G401 (cell line): ENCODE data around the gene CNOT9. TPM values are rescaled to one million over a fixed set of nuclear protein-coding genes. Genes with fewer than 3 reads are reported as not detected.

Experiments used
- DNase-seq: peaks from one replicate; pipeline ENCODE4 v3.0.0-alpha.2; 2015; ENCODE audit warnings: low spot score
- in situ Hi-C: cut with HindIII; loops from 2 replicates; pipeline ENCODE4 v1.10.0; 2016; ENCODE audit warnings: low sequenced_read_pairs, mixed read lengths
- total RNA-seq: library from RNA; depleted of rRNA; stranded (reverse); fragments of >200 nt; shearing (Covaris generic); gene quantifications from 2 replicates; pipeline ENCODE4 v1.2.3, GENCODE V29; 2014

The CNOT9 gene
- total RNA-seq, 1 experiment from 2014 or later: 92.8 TPM

DNA sequence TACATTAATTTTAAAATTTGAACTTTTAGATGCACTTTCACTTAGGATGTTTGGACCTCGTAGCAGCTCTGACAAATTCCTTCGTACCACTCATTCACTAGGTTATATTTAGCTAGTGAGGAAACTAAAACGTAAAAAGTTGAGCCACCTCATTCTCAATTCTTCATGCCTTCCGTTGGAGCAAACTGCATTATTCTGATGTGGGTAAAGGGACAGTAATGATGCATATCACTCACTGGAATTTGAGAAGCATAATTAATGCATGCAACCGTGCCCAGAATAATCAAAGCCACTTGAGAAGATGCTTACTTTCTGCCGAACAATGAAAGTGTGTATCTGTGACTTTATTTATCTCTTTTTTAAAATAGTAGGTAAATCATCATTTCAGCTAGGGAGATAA is 2.2 kb downstream of the CNOT9 start:
- no peak for DNase-seq
- in situ Hi-C loops: no loop called here

DNA sequence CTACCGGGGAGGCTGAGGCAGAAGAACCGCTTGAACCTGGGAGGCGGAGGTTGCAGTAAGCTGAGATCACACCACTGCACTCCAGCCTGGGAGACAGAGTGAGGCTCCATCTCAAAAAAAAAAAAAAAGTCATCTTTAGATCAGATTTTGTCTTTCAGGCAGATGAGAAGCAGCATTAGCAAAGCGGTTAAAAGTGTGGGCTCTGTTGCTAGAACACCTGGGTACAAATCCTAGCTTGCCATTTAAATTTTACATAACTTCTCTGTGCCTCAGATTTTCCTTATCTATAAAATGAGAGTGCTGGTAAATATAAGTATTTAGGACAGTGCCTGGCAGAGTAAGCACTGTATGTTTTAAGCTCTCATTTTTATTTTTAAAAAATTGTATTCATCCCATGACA is 8.2 kb downstream of the CNOT9 start:
- in situ Hi-C loops: no loop called here
- DNase-seq: no peak

DNA sequence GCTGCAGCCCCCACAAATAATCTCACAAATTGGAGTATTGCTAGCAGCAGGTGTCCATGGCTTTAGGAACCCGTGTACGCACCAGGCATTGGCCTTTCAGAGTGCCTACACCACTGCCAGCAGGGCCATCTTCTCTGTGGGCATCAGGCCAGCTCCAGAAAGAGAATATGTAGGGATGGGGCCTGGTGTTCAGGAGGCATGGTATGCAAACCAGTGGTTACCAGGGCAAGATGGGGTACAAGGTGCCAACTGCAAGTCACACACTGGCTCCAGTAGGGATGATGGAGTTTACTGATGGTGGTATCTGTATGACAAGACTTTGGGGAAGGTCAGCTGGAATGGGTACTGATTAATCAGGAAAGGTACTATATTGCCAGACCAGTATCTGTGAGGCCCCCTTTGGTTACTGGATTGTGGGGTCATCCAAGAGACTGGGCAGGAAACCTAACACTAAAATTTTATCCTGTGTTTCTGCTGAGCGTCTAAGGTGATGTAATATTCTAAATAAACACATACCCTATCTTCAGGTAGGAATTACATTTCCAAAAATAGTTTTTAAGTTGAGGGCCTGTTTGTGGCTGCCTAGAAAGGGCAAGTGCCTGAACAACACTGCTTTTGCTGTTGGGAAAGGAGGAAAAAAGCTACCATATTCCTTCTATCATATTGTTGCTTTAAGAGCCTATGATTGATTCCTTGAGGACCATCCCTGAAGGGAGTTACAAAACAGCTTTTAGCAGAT is 9.0 kb downstream of the CNOT9 start:
- in situ Hi-C loops: no loop called here
- DNase-seq: no peak

DNA sequence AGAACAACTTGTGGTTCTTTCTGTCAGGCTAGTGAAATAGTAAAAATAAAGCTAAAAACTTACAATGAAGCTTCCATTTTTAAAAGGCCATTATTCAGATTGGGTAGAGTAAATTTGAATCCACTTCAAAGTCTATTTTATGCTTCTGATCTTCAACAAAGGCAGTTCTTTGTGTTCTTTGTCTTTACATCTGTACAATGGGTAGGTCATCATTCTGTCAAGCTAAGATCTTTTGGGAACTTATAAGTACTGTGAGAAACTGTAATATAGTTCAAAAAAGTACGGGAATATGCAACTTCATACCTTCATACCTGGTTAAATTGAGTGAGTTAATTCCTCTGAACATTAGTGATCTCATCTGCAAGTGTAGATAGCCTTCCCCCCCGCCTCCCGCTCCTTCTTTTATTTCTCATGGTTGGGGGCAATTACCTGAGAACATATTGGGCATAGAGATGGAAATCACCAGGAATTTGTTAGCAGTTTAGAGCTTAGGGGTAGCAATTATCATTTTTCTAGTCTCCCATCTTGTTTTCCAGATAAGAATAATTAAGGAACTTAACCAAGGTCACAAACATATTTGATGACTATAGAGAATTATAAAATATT is 9.7 kb downstream of the CNOT9 start:
- DNase-seq: no peak
- in situ Hi-C loops: no loop called here

DNA sequence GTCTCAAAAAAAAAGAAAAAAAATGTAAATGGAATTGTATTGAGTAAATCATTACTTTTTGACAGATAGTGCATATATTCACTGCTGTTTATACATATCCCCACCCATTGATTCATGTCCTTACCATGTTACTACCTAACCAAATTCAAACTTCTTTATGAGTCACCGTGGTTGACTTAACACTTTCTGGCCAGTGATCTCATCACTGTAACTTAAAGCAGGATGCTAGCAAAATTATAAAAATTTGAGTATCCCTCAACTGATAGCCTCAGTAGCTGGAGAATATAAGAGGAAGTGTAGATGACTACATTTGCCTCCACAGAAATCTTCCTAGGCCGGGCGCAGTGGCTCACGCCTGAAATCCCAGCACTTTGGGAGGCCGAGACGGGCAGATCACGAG is 13.4 kb downstream of the CNOT9 start:
- DNase-seq: no peak
- in situ Hi-C loops: no loop called here

DNA sequence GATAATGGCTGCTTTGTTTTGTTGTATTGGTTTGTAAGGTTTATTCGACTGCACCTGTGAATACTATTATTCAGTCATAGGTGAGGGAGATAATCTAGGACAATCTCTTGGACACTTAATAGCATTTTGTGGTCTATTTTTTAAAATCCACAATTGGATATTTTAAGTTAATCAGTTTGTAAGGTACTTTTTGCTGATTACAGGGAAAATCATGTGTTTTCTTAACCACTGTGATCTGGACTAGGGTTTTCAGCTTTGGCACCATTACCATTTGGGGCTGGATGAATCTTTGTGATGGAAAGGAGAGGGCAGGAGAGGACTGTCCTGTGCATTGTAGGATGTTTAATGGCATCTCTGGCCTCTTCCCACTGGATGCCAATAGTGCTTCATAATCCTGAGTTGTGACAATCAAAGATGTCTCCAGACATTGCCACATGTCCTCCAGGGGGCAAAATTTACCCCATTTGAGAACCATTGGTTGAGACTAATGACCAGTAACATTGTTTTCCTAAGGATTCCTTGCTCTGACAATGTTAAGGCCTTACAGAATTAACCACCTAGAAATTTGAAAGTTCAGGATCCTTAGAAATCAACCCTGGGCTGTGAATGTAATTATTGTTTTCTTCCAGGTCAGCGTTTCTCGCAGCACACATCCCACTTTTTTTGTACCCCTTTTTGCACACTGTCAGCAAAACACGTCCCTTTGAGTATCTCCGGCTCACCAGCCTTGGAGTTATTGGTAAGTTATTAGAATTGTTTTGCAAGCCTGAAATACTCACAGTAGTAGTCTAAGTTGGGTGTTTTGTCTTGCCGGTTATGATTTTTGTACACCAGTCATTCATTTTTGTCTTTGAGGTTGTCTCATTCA is 15.6 kb downstream of the CNOT9 start:
- DNase-seq: no peak
- in situ Hi-C loops: no loop called here

DNA sequence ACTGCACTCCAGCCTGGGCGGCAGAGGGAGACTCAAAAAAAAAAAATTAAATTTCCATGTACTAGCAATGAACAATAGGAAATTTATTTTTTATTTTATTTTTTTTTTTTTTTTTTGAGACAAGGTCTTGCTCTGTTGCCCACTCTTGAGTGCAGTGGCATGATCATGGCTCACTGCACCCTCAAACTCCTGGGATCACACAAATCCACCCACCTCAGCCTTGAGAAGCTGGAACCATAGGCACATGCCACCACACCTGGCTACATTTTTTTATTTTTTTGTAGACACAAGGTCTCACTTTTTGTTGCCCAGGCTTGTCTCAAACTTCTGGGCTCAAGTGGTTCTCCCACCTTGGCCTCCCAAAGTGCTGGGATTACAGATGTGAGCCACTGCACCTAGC is 16.9 kb downstream of the CNOT9 start:
- in situ Hi-C loops: no loop called here
- DNase-seq: no peak

DNA sequence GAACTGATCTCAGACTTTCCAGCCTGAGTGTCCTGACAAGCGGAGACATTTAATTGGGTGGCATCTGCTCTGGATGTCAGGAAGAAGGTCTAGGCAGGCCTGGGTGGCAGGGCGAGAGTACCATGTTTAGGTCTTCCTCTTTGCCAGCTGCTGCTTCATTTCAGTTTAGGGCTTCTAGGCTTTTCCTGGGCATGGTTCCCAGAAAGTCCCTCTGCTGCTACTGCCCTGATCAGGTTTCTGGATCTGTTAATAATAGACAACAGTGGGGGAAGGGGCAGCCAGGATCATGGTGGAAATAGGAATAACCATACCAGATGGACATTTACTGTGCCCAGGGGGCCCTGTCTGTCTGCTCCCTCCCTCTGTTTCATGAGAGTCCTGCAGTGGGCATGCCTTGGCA is 36.8 kb downstream of the CNOT9 start:
- in situ Hi-C loops: no loop called here
- DNase-seq: no peak

DNA sequence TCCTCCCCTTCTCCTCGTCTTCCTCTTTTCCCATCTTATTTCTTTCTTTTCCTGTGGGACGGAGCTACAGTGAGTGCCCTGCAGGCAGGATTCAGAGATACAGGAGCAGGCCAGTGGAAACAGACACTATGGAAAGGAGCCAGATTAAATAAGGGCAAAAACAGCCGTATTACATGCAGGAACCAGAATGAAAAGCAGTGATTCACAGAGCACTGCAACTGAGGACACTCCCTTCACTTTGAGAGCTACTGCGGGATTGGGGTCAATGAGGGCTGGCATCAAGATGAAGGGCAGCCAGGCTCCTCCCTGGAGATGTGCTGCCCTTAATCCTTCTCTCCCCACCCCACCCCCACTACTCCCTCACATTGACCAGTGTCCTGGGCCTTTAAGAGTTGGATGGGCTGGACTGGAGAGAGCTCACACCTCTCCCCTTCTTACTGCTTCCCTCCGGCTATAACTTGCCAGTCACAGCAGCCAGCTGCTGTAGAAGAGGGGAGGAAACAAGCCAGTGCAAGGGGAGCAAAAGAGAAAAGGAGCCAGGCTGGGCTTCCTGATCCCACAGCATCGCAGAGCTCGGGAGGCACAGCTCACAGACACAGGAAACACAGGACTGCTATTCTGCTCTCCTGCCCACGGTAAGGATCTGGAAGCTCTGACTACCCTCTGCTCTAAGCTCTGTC is 38.9 kb downstream of the CNOT9 start, which contains the start of gene PLCD4:
TSS of gene PLCD4 (plus strand) at position 464 of the 680 bp plus-strand sequence. CDS start 7,841 bp downstream, outside the sequence.
- peak; percentile 21 for DNase-seq
- in situ Hi-C loops: no loop called here

DNA sequence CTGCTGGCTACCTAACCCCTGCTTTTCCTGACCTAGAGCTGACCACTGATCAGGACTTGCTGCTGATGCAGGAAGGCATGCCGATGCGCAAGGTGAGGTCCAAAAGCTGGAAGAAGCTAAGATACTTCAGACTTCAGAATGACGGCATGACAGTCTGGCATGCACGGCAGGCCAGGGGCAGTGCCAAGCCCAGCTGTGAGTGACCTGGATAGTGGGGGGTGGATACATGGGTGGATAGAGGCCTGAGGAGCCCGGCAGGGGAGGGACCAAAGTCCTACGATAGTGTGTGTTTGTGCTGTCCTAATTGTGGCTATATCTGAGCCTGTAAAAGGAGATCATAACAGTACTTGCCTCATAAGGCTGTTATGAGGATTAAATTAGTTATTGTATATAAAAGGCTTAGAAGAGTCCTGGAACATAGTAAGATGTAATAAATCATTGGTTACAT is 47.3 kb downstream of the CNOT9 start:
- in situ Hi-C loops: no loop called here
- DNase-seq: no peak

DNA sequence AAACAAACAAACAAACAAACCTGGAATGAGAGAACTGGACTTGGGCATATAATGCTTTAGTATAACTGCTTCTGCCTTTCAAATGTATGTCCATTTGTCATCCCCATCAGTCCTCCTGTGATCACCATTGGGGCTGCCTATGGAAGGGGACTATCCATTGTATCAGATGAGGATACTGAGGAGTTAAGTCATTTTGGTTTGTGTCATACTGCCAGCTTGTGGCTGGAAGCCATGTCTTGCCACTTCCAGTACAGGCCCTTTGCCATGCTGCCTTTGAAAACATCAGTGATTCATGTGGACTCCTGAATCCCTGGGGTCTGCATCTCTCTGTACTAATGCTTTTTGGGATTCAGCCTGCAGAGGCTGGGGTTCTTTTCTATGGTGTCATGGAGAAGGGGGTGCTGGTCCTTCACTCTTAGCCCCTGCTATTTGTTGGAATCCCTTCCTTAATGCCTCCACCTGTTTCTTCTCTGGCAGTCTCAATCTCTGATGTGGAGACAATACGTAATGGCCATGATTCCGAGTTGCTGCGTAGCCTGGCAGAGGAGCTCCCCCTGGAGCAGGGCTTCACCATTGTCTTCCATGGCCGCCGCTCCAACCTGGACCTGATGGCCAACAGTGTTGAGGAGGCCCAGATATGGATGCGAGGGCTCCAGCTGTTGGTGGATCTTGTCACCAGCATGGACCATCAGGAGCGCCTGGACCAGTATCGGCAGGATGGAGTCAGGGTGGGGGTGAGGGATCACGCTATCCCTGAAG is 49.6 kb downstream of the CNOT9 start:
- in situ Hi-C loops: no loop called here
- no peak for DNase-seq

DNA sequence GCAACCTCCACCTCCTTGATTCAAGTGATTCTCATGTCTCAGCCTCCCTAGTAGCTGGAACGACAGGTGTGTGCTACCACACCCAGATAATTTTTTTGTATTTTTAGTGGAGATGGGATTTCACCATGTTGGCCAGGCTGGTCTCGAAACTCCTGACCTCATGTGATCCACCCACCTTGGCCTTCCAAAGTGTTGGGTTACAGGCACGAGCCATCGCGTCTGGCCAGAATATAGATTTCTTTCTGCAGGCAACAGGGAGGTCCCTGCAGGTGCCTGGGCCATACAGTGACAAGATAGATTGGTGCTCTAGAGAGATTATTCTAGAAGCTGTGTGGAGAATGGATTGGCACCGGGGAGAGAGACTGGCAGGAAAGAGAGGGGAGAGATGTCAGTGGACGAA is 52.4 kb downstream of the CNOT9 start:
- in situ Hi-C loops: no loop called here
- no peak for DNase-seq

DNA sequence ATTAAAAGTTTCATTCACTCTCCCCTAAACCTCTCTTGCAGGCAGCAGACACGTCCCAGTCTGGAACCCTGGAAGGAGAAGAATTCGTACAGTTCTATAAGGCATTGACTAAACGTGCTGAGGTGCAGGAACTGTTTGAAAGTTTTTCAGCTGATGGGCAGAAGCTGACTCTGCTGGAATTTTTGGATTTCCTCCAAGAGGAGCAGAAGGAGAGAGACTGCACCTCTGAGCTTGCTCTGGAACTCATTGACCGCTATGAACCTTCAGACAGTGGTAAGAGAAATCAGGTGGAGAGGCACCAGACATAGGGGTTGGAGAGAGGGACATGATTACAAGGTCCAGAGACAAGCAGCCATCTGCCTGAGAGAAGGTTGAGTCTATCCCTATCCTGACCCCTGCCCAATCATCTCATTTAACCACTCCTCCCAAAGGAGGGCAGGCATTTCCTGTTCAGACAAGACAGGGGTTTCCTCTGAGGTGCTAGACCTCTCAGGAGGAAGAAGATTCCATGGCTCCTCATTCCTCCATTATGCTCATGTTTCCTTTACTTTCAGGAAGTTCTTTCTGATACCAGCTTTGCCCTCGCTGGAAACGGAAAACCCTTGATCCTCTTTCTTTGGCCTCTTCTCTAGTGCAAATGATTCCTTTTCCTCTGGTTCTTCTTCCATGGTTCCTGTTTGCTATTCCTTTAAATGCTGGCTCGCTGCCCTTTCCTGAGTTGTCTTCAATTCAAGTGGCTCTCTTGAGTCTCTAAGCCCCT is 54.1 kb downstream of the CNOT9 start:
- in situ Hi-C loops: no loop called here
- DNase-seq: peak; percentile 30

DNA sequence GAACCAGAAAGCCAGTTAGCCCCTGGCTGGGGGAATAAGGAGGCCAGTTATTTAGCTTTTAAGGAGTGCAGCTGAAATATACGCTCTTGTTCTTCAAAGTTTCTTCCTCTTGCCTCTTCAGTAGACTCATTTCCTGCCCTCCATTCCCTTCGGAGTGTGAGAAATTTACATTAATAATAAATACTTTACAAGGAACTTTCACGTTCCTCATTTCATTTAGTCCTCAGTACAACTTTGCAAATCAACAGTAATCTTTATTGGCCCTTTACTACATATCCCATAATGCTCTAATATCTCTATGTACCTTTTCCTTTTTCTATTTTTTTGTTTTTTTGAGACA is 54.7 kb downstream of the CNOT9 start:
- in situ Hi-C loops: no loop called here
- DNase-seq: no peak

DNA sequence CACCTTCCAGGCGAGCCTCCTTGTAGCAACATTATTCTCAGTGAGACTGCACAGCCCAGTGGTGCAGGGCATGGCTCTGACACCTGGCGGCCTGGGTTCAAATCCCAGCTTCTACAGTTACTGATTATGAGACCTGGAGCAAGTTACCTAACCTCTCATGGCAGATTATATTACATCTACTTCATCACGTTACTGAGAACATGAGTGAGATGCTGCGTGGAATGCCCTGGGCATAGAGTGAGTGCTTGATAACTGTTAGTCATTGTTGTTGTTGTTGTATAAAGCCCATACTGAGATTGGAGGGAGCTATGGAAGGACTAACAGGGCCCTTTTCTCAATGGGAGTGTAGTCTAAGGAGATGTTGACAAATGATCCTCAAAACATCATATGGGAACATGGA is 57.7 kb downstream of the CNOT9 start:
- no peak for DNase-seq
- in situ Hi-C loops: no loop called here

DNA sequence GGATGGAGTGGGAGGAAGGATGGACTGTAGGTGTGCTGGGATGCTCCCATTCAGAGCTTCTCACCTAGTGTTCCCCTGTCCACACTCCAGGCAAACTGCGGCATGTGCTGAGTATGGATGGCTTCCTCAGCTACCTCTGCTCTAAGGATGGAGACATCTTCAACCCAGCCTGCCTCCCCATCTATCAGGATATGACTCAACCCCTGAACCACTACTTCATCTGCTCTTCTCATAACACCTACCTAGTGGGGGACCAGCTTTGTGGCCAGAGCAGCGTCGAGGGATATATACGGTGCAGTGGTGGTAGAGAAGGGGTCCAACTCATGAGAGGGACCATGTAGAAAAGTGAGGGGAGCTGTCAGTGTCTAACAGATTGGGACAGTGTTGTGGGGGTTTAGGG is 59.3 kb downstream of the CNOT9 start:
- DNase-seq: no peak
- in situ Hi-C loops: no loop called here

DNA sequence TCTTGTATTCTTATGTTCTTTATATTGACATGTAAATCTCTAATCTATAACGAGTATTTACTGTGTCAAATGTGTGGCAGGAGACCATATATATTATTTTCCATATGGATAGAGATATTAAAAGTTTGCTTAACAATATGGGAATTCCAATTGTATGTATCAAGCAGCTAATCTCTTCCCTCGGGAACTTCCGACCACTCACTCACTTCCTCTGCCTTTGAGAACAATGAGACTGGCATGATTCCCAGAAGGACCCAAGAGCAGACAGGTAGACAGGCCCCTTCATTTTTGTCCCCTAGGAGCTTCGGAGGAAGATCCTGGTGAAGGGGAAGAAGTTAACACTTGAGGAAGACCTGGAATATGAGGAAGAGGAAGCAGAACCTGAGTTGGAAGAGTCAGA is 63.2 kb downstream of the CNOT9 start:
- no peak for DNase-seq
- in situ Hi-C loops: no loop called here

DNA sequence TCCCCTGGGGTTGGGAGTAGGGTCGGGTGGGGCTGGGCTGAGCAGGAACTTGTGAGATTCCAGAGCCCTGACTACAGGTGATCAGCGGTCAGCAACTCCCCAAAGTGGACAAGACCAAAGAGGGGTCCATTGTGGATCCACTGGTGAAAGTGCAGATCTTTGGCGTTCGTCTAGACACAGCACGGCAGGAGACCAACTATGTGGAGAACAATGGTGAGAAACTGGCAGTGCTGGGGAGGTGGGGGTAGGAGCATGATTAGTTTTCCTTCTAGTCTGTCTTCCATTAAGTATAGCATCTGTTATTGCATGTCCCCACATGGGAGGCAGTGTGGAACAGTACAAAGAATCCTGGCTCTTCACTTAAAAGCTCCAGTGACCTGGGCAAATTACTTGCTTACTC is 67.1 kb downstream of the CNOT9 start:
- in situ Hi-C loops: no loop called here
- no peak for DNase-seq
